Type B pancreatic cell (in vitro differentiated cells): Measurements from ENCODE around the gene VEZT. TPM values are rescaled to one million over a fixed set of nuclear protein-coding genes. Genes with fewer than 3 reads are reported as not detected.
"Not testable (repeated sequence)": the region's sequence is repeated elsewhere in the genome, so short reads cannot be mapped to it uniquely, and the experiment has no call there.

Source experiments
- DNase-seq: peaks from one replicate; pipeline ENCODE4 v3.0.0; 2021; ENCODE audit warnings: mixed read lengths; ENCODE audit not compliant: unreplicated experiment; ENCODE audit errors: extremely low spot score
- H3K27ac Mint-ChIP-seq: 2 replicates; pipeline ENCODE4 v1.8.0; 2021; ENCODE audit warnings: mild to moderate bottlenecking, mixed read lengths
- H3K27me3 Mint-ChIP-seq: 2 replicates; pipeline ENCODE4 v1.8.0; 2021; ENCODE audit warnings: mixed read lengths
- H3K36me3 Mint-ChIP-seq: 2 replicates; pipeline ENCODE4 v1.8.0; 2021; ENCODE audit warnings: mixed read lengths
- H3K4me1 Mint-ChIP-seq: one replicate; pipeline ENCODE4 v1.8.0; 2021; ENCODE audit warnings: mixed read lengths; ENCODE audit not compliant: unreplicated experiment
- H3K4me3 Mint-ChIP-seq: 2 replicates; pipeline ENCODE4 v1.8.0; 2021; ENCODE audit warnings: mild to moderate bottlenecking, mixed read lengths
- H3K9me3 Mint-ChIP-seq: 2 replicates; pipeline ENCODE4 v1.8.0; 2021; ENCODE audit warnings: mixed read lengths
- total RNA-seq: library from RNA; stranded (reverse); gene quantifications from 2 replicates; pipeline ENCODE4 v1.2.1, GENCODE V29; 2021; ENCODE audit warnings: low replicate concordance
- TF ChIP-seq, protein P1 (sequence below): fragments of 200-600 bp; sonication (generic); conservative IDR thresholded peaks from 2 replicates; pipeline ENCODE4 v1.5.0; 2021; ENCODE audit warnings: antibody characterized with exemption, mild to moderate bottlenecking

The VEZT gene
- total RNA-seq, 1 donor from 2014 or later, result 69.1 TPM

DNA sequence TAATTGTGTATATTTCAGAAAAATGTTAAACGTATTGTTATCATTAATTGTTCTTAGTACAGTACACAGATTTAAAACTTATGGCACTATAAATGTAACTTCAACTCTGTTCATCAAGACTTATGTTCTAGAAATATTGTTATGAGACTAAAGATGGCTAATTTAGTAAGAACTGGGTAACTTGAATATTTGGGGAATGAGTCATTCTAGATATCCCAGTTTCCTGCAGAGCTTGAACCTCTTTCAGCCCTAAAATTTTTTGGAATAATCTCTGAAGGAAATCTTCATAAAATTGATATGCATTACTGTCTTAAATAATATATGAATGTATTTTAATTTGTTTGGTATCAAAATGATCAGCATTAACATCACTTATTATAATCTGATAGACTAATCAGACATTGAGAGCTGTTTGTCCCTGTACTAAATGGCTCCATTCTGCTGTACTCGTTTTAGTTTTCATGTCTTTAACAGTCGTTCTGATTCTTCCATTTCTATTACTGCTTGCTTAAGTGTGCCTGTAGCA is 87.1 kb downstream of the VEZT start:
- Mint-ChIP-seq H3K27ac (no peak overlapping the region), H3K9me3 (no peaks in the 10 kb centered on the region), H3K4me3 (no peak overlapping the region), H3K4me1 (peaks cover 12% of the 10 kb centered on the region), H3K36me3 (peaks cover 19% of the 10 kb centered on the region), H3K27me3 (no peaks in the 10 kb centered on the region)
- DNase-seq, result no peak
- TF ChIP-seq, protein P1, sequence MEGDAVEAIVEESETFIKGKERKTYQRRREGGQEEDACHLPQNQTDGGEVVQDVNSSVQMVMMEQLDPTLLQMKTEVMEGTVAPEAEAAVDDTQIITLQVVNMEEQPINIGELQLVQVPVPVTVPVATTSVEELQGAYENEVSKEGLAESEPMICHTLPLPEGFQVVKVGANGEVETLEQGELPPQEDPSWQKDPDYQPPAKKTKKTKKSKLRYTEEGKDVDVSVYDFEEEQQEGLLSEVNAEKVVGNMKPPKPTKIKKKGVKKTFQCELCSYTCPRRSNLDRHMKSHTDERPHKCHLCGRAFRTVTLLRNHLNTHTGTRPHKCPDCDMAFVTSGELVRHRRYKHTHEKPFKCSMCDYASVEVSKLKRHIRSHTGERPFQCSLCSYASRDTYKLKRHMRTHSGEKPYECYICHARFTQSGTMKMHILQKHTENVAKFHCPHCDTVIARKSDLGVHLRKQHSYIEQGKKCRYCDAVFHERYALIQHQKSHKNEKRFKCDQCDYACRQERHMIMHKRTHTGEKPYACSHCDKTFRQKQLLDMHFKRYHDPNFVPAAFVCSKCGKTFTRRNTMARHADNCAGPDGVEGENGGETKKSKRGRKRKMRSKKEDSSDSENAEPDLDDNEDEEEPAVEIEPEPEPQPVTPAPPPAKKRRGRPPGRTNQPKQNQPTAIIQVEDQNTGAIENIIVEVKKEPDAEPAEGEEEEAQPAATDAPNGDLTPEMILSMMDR, result no peak

- no peak for DNase-seq
- H3K36me3 Mint-ChIP-seq, result peaks cover 11% of the 10 kb centered on the region
- no peaks in the 10 kb centered on the region for H3K27me3 Mint-ChIP-seq
- TF ChIP-seq, protein P1, result no peak
- H3K27ac Mint-ChIP-seq, result no peak overlapping the region
- no peak overlapping the region for H3K4me3 Mint-ChIP-seq
- H3K4me1 Mint-ChIP-seq, result no peaks in the 10 kb centered on the region
- H3K9me3 Mint-ChIP-seq, result no peaks in the 10 kb centered on the region
These were observed 95.0 kb downstream of the VEZT start for GRCh38 chr12:95312656-95313055.

- H3K4me3 Mint-ChIP-seq, H3K9me3 Mint-ChIP-seq, H3K27ac Mint-ChIP-seq, H3K36me3 Mint-ChIP-seq, H3K27me3 Mint-ChIP-seq, DNase-seq, H3K4me1 Mint-ChIP-seq: not testable (repeated sequence)
These were observed 97.1 kb downstream of the VEZT start for GRCh38 chr12:95314756-95315155.

GRCh38 chr12:95316798-95317197 is 99.2 kb downstream of the VEZT start:
- Mint-ChIP-seq H3K27me3 (peaks cover 3% of the 10 kb centered on the region), H3K4me3 (no peak overlapping the region), H3K27ac (no peak overlapping the region), H3K9me3 (no peaks in the 10 kb centered on the region), H3K36me3 (no peaks in the 10 kb centered on the region), H3K4me1 (peaks cover 19% of the 10 kb centered on the region)
- TF ChIP-seq, protein P1, result no peak
- DNase-seq, result no peak

GRCh38 chr12:95318071-95318545 is 100.5 kb downstream of the VEZT start:
- peaks cover 4% of the 10 kb centered on the region for H3K9me3 Mint-ChIP-seq
- H3K4me3 Mint-ChIP-seq, result peak overlapping the region; percentile 39
- peaks cover 29% of the 10 kb centered on the region for H3K4me1 Mint-ChIP-seq
- H3K36me3 Mint-ChIP-seq, result peaks cover 3% of the 10 kb centered on the region
- no peak for DNase-seq
- H3K27ac Mint-ChIP-seq, result peak overlapping the region; percentile 67
- TF ChIP-seq, protein P1, result no peak
- H3K27me3 Mint-ChIP-seq, result peaks cover 6% of the 10 kb centered on the region

- Mint-ChIP-seq H3K27me3 (peaks cover 6% of the 10 kb centered on the region), H3K36me3 (peaks cover 3% of the 10 kb centered on the region), H3K4me1 (peaks cover 32% of the 10 kb centered on the region), H3K27ac (peak overlapping the region; percentile 39), H3K4me3 (no peak overlapping the region), H3K9me3 (peaks cover 4% of the 10 kb centered on the region)
- DNase-seq, result no peak
- TF ChIP-seq, protein P1, result no peak
These were observed 102.2 kb downstream of the VEZT start for GRCh38 chr12:95319694-95320331.
